GM18951 (cell line): ENCODE measurements around the gene SCARB2.

Experiments
- POLR2A ChIP-seq: IDR thresholded peaks from 4 replicates; pipeline ENCODE4 v1.6.1; 2011; ENCODE audit warnings: mild to moderate bottlenecking; ENCODE audit not compliant: insufficient read length, insufficient read depth; ENCODE audit errors: extremely low read depth
- in situ Hi-C: fragments of 300-500 bp; cut with MboI; formaldehyde crosslinking; loops from one replicate; pipeline ENCODE4 v1.12.0; 2022; ENCODE audit warnings: low sequenced_read_pairs, mixed read lengths, inconsistent platforms; ENCODE audit not compliant: unreplicated experiment

Gene SCARB2

DNA sequence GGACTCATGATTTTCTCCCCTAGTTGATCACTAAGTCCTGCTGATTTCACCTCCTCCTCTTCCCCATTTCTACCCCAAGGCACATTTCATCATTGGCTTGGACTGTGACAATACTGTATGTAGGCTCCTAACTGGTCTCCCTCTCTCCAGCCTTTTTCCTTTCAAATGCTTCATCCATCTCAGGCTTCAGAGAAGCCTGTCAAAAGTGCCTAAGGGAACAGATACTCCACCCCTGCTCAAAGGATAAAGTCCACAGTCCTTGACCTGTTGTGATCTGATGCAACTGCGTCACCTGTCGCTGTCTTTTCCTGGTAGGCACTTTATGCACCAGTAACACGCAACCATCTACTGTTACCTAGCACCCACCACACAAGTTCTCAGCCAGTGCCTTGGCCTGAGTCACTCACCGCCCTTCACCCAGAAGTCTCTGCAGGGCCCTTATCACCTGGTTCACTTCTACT, 12.8 kb downstream of the SCARB2 start:
- in situ Hi-C loops: no loop called here
- TF ChIP-seq POLR2A: no peak

DNA sequence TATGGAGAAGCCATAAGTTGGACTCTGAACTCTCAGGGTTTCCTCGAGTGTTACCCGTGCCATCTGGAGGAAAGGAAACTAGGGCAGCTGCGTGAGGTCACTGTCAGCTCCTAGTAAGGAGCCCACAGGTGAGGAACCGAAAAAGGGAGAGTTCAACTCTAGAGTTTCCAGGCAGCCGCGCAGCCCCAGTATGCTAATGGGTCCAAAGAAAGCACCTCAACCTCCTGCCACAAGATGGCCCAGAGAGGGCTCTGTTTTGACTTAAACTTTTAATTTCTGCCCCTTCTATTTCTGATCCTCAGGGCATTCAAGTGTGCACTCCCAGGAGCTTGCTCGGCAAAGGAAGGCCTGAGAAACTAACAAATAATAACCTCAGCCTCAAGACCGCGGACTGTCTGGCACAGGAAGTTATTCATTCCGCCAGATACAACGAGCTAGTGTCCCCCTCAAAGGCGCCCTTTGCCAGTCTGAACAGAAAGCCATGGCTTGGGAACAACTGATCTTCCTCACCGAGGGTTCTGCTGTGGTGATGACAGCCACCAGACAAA, 13.9 kb downstream of the SCARB2 start:
- in situ Hi-C loops: no loop called here
- no peak for TF ChIP-seq POLR2A

DNA sequence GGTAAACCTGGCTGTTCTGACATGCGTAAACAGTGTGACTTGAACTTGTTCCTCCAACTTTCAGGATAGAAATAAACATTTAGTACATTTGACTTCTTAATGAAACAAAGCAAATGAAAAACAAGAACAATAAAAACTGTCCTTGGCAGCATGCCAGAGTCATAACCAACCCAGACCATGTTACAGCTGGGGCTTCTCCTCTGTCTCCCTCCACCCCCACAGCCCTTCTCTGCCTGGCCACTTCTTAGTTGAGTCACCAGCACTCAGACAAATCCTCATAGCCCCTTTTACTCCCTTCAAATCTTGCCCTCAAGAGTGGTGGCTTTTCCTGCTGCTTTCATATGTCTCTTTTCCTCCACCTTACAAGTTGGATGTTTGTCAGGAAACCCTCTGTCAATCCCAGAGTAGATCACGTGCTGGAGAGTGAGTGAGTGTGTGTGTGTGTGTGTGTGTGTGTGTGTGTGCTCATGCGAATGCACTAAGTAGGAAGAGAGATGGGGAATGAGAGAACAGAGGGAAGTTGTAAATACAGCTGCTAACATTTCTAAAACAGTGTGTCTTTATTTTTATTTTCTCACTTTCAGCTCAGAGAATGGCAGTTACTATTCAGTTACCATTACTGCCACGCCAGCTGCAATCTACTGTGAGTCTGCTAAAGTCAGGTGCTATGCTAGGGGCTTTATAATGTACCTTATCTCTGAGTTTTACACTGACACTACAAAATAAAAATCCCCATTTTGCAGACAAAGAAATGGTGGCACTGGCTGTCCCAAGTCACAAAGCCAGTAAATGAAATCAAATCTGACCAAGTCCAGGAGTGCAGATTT, 15.0 kb downstream of the SCARB2 start:
- TF ChIP-seq POLR2A: no peak
- in situ Hi-C loops: no loop called here

DNA sequence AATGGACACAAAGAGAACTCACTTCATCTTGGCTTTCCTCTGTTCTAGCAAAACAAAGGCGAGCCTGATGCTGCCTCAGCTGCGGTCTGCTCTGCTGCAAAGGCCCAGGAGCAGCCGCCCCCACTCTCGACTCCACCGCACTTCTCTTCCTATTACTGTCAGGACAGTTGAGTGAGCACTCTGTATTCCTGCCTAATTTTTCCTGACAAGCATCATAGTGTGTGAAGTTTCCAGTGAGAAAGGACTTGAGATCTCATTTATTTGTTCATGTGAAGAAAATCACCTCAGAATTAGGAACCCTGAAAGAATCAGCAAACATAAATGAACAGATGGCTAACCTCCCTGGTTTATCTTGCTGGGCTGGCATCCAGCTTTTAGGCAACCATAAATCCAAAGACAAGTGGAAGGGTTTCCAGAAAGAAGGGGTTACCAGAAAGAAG, 15.6 kb downstream of the SCARB2 start:
- in situ Hi-C loops: no loop called here
- no peak for TF ChIP-seq POLR2A

DNA sequence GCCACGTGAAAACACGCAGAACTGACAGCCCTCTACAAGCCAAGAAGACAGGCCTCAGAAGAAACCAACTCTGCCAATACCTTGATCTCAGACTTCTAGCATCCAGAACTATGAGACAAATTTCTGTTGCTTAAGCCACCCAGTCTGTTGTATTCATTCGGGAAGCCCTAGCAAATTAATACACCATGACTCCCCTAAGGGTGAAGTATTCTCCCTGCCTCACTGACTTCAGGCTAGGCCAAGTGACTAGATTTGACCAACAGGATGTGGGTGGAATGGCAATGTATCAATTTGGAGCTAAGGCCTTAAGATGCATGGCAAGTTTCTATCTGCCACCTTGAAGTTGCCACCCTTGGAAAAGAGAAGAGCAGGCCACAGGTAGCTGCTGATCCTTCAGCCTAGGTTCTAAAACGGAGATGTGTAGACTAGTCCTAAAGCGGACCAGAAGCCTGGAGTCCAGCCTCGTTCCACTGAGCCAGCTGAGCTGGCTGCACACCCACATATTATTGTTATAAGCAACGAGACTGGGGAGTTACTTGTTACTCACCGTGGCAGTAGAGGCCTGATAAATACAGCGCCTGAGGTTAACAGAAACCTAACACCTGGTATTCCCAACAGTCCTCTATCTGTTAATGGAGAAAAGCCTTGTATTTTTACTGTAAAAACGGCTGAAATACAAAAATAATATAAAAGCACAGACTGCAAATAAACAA, 16.4 kb downstream of the SCARB2 start:
- no peak for TF ChIP-seq POLR2A
- in situ Hi-C loops: no loop called here

DNA sequence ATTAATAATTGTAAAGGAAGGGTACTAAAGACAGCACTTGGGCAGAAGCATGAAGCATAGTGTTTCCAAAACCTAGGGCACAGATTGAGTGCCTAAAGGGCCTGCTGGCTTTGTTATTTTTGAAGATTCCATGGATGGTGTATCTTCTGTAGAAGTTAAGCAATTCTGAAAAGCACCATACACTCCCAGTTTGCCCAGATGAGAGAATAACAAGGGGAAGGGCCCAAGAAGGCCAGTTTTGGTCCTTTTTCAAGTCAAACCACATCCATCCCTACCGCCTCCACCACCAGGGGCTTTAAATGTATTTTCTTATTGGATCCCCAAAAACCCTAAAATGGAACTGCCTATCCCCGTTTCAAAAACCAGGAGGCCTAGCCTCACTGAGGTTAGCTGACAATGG, 17.2 kb downstream of the SCARB2 start:
- no peak for TF ChIP-seq POLR2A

DNA sequence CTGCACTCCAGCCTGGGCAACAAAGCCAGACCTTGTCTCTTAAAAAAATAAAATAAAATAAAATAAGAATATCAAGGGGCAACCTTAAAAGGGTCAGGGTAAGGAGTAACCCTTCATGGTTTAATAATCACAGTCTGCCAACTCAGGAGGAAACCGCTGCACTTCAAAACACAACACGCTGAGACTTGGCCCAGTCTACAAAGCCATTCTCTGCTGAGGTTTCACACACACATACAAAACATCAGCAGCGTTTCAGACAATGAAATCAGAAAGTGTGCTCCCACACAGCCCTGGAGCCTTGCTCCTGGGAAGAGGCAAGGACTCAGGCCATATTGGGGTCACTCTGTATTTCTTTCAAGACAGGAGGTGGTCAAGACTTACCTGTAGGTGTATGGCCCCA, 18.3 kb downstream of the SCARB2 start:
- in situ Hi-C loops: no loop called here
- TF ChIP-seq POLR2A: no peak

More for the DNA sequence above, 17.2 kb downstream of the SCARB2 start:
- in situ Hi-C loops: no loop called here

DNA sequence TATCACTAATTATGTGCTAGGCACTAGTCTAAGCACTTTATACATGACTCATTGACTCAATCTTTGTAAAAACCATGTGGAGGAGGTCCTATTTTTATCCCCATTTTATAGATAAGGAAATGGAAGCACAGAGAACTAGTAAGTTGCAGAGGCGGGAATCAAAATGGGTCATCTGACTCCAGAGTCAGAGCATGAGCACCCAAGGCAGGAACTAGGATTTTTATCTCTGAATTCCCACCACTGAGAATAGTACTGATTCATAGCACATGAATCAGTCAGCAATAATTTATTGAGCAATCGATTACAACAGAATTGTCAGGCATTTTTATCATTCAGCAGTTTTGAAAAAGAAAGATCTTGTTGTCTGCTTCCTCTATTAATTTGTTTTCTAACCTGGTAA, 19.3 kb downstream of the SCARB2 start:
- no peak for TF ChIP-seq POLR2A
- in situ Hi-C loops: no loop called here

DNA sequence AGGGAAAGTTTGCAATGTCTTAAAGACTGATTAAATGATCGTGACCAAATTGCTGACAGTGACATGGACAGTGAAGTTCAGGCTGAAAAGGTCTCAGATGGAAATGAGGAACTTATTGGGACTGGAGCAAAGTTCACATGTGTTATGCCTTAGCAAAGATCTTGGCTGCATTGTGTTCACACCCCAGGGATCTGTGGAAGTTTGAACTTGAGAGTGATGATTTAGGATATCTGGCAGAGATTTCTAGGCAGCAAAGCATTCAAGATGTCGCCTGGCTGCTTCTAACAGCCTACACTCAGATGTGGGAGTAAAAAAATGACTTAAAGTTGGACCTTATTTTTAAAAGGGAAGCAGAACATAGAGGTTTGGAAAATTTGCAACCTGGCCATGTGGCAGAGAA, 21.4 kb downstream of the SCARB2 start:
- in situ Hi-C loops: no loop called here
- TF ChIP-seq POLR2A: no peak

DNA sequence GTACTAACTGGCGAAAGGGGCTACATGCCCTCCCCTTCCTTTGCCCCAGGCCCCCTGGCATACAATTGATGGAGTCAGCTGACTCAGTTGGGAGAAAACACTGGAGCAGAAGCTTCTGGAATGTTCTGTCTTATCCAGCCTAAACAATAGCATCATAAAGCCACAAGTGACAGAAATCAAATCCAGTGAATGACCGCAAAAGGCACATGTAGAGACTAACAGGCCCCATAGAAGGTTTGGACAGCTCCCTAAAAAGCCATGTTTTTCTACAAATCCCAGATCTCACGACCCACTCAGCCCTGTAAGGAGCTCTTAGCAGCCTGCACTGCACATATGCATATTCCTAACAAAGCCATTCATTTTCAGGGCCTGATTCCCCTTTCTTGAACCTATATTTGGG, 25.1 kb downstream of the SCARB2 start:
- TF ChIP-seq POLR2A: no peak
- in situ Hi-C loops: no loop called here

DNA sequence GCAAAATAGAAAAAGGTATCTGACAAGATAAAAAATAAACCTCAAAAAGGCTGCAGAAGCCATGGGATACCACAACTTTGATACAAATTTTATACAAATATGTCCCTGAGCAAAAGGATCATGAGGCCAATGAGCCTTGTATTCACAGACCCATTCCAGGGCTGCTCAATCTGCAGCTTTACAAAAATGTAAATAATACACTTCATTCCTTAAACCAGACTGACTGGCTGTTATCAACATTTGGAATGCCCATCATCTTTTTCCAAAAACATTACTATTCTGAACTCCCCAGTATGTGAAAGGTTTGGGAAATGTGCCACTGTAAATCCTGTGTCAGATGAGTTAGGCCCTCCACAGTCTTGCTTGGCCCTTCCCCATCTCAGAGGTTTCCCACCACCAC, 25.5 kb downstream of the SCARB2 start:
- no peak for TF ChIP-seq POLR2A
- in situ Hi-C loops: no loop called here

DNA sequence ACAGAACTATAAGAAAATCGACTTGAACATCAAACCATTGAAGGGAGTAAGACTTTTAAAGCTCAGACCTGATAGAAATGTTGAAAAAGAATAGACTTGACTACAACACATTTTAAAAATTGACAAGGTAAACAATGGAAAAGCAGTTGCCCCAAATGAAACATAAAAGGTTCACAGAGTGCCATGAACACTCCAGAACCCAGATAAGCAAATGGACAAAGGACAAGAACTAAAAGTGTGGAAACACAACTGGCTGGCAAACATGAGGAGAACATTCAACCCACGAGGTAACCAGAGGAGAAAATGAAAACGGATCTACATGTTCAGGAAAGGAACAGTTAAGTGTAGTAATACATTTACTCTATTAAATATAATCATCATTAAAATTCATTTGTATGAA, 26.5 kb downstream of the SCARB2 start:
- no peak for TF ChIP-seq POLR2A
- in situ Hi-C loops: no loop called here

DNA sequence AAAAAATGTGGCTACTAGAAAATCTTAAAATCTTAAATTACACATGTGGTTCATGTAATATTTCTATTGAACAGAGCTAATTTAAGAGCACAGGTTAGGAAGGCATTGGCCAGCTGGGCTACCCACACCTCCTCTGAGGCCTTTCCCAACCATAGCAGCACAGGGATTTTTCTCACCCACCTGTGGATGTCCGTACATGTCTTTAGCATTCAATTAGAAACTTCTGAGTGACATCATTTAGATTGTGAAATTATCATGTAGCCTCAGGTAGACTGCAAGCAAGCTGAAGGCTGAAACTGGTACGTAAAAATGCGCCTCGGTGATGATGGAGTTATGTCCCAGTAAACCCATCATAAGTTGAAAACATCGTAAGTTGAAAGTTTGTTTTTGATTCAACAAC, 31.2 kb downstream of the SCARB2 start:
- in situ Hi-C loops: no loop called here
- TF ChIP-seq POLR2A: no peak
